ENCODE results near the gene MEGF6.

The MEGF6 gene

DNA sequence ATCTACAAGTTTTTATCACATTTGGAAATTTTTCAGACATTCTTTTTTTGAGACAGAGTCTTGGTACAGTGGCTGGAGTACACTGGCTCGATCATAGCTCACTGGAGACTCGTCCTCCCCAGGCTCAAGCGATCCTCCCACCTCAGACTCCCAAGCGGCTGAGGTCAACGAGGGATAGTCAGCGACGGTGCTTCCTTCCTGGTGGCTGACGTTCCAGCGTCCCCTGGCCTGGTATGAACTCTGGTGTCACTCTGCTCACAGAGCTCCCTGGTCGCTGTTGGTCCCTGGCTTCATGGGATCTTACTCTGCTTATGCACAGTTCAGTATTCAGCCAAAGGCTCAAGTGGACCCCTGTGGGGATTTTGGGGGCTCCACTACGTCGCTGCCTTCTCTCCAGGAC lies 160.3 kb downstream of the MEGF6 start:
- no peak overlapping the region for H3K4me2 ChIP-seq (ENCODE audit: low read length)
- no peak overlapping the region for H3K27ac ChIP-seq
- peaks cover 5% of the 10 kb centered on the region for H3K4me1 ChIP-seq
- no peaks in the 10 kb centered on the region for H3K79me2 ChIP-seq
- TF ChIP-seq CTCF (IDR thresholded peaks at IDR 0.05) = no peak
- no peaks in the 10 kb centered on the region for H3K27me3 ChIP-seq (ENCODE audit: control insufficient read depth, insufficient read depth, low read length)
- no peak overlapping the region for H2AFZ ChIP-seq
- H3K9ac ChIP-seq = no peak overlapping the region
- H3K9me3 ChIP-seq (ENCODE audit: control insufficient read depth, low read length) = no peaks in the 10 kb centered on the region
- no peaks in the 10 kb centered on the region for H3K36me3 ChIP-seq (ENCODE audit: control insufficient read depth, insufficient read depth, low read length)
- no peak overlapping the region for H3K4me3 ChIP-seq (ENCODE audit: low read depth, low read length)

DNA sequence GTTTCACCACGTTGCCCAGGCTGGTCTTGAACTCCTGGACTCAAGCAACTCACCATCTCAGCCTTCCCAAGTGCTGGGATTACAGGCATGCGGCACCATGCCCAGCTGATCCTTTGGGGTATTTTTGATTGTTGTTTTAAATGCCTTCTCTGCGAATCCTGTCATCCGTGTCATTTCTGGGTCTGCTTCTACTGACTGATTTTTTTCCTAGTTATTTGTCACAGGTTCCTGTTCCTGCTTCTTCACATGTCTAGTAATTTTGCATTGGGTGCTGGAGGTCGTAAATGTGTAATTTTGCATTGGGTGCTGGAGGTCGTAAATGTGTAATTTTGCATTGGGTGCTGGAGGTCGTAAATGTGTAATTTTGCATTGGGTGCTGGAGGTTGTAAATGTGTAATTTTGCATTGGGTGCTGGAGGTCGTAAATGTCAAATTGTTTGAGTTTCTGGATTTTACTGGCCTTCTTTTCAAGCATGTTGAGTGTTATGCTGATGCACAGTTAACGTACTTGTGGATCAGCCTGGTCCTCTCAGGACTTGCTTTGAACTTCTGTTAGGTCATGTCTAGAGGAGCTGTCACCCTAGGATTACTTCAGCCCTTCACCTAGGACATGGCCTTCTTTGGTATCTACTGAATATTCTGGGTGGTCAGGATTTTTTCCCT lies 161.0 kb downstream of the MEGF6 start:
- Histone ChIP-seq H3K9me3 (ENCODE audit: control insufficient read depth, low read length) (no peaks in the 10 kb centered on the region), H3K4me1 (peaks cover 5% of the 10 kb centered on the region), H3K79me2 (no peaks in the 10 kb centered on the region), H3K36me3 (ENCODE audit: control insufficient read depth, insufficient read depth, low read length) (no peaks in the 10 kb centered on the region), H2AFZ (no peak overlapping the region), H3K9ac (no peak overlapping the region), H3K27ac (no peak overlapping the region), H3K4me2 (ENCODE audit: low read length) (no peak overlapping the region), H3K4me3 (ENCODE audit: low read depth, low read length) (no peak overlapping the region), H3K27me3 (ENCODE audit: control insufficient read depth, insufficient read depth, low read length) (no peaks in the 10 kb centered on the region)
- TF ChIP-seq CTCF (IDR thresholded peaks at IDR 0.05) = no peak

GRCh38 chr1:3444736-3445135 lies 166.6 kb downstream of the MEGF6 start:
- H3K9ac ChIP-seq = no peak overlapping the region
- no peak overlapping the region for H3K27ac ChIP-seq
- no peaks in the 10 kb centered on the region for H3K4me1 ChIP-seq
- H3K27me3 ChIP-seq (ENCODE audit: control insufficient read depth, insufficient read depth, low read length) = no peaks in the 10 kb centered on the region
- no peaks in the 10 kb centered on the region for H3K36me3 ChIP-seq (ENCODE audit: control insufficient read depth, insufficient read depth, low read length)
- no peaks in the 10 kb centered on the region for H3K9me3 ChIP-seq (ENCODE audit: control insufficient read depth, low read length)
- no peak for TF ChIP-seq CTCF (IDR thresholded peaks at IDR 0.05)
- no peak overlapping the region for H3K4me3 ChIP-seq (ENCODE audit: low read depth, low read length)
- no peak overlapping the region for H2AFZ ChIP-seq
- no peak overlapping the region for H3K4me2 ChIP-seq (ENCODE audit: low read length)
- no peaks in the 10 kb centered on the region for H3K79me2 ChIP-seq

- Histone ChIP-seq H3K4me3 (ENCODE audit: low read depth, low read length) (no peak overlapping the region), H3K9me3 (ENCODE audit: control insufficient read depth, low read length) (no peaks in the 10 kb centered on the region), H3K79me2 (no peaks in the 10 kb centered on the region), H3K36me3 (ENCODE audit: control insufficient read depth, insufficient read depth, low read length) (no peaks in the 10 kb centered on the region), H2AFZ (no peak overlapping the region), H3K4me1 (no peaks in the 10 kb centered on the region), H3K27ac (no peak overlapping the region), H3K4me2 (ENCODE audit: low read length) (no peak overlapping the region), H3K27me3 (ENCODE audit: control insufficient read depth, insufficient read depth, low read length) (no peaks in the 10 kb centered on the region), H3K9ac (no peak overlapping the region)
- TF ChIP-seq CTCF (IDR thresholded peaks at IDR 0.05) = no peak
Observed at GRCh38 chr1:3444298-3444697, 167.0 kb downstream of the MEGF6 start.

- TF ChIP-seq CTCF (IDR thresholded peaks at IDR 0.05) = no peak
- Histone ChIP-seq H3K9me3 (ENCODE audit: control insufficient read depth, low read length) (no peaks in the 10 kb centered on the region), H3K79me2 (no peaks in the 10 kb centered on the region), H3K27me3 (ENCODE audit: control insufficient read depth, insufficient read depth, low read length) (no peaks in the 10 kb centered on the region), H3K36me3 (ENCODE audit: control insufficient read depth, insufficient read depth, low read length) (no peaks in the 10 kb centered on the region), H3K27ac (no peak overlapping the region), H3K4me2 (ENCODE audit: low read length) (no peak overlapping the region), H3K4me3 (ENCODE audit: low read depth, low read length) (no peak overlapping the region), H3K4me1 (no peaks in the 10 kb centered on the region), H2AFZ (no peak overlapping the region), H3K9ac (no peak overlapping the region)
Observed at GRCh38 chr1:3443807-3444206, 167.5 kb downstream of the MEGF6 start.

Data from parathyroid adenoma (tissue), 2 donors.